GM18867 (cell line): Measurements from ENCODE around the gene RRAS.

Experiments
- ATAC-seq: cut with Tn5 transposase; IDR thresholded peaks from one replicate; pipeline ENCODE4 v1.9.1; 2021; ENCODE audit warnings: mild to moderate bottlenecking, moderate library complexity; ENCODE audit not compliant: unreplicated experiment

RRAS gene

DNA sequence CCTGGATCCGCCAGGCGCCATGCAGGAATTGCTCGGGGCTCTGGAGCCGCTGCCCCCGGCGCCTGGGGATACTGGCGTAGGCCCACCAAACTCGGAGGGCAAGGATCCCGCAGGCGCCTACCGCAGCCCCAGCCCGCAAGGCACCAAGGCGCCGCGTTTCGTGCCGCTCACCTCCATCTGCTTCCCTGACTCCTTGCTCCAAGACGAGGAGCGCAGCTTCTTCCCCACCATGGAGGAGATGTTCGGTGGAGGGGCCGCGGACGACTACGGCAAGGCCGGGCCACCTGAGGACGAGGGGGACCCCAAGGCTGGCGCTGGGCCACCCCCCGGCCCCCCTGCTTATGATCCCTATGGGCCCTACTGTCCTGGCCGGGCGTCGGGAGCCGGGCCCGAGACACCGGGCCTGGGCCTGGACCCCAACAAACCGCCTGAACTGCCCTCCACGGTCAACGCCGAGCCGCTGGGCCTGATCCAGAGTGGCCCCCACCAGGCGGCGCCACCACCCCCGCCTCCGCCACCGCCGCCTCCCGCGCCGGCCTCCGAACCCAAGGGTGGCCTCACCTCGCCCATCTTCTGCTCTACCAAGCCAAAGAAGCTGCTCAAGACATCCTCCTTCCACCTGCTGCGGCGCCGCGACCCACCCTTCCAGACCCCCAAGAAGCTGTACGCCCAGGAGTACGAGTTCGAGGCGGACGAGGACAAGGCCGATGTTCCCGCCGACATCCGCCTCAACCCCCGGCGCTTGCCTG, 42.8 kb downstream of the RRAS start:
- no peak for ATAC-seq

DNA sequence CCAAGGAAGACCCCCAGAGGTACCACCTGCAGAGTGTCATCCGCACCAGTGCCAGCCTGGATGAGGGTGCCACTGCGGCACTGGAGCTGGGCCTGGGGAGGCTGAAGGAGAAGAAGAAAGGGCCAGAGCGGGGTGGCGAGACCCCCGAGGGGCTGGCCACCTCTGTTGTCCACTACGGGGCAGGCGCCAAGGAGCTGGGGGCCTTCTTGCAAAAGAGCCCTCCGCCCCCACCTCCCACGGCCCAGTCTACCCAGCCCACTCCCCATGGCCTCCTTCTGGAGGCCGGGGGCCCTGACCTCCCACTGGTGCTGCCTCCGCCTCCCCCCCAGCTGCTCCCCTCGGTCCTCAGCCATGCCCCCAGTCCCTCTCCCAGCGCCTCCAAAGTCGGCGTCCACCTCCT, 43.5 kb downstream of the RRAS start:
- no peak for ATAC-seq

DNA sequence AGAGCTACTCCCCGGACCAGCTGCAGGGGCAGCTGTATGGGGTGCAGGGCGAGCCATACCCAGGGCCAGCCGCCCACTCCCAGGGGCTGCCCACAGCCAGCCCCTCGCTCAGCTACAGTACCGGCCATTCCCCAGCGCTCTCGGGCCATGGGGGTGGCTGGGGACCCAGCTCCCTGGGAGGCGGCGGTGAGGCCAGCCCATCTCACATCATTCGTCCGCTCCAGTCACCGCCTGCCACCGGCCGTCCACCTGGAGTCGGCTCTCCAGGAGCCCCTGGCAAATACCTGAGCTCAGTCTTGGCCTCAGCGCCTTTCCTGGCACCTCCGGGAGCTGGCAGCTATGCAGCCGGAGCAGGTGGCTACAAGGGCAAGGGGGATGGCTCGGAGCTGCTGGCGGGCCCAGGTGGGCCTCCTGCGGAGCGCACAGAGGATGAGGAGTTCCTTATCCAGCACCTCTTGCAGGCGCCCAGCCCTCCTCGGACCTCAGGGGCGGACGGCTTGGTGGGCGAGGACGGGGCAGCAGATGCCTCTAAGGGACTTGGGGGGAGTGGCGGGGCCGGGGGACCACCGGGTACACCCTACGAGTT, 44.0 kb downstream of the RRAS start:
- no peak for ATAC-seq

DNA sequence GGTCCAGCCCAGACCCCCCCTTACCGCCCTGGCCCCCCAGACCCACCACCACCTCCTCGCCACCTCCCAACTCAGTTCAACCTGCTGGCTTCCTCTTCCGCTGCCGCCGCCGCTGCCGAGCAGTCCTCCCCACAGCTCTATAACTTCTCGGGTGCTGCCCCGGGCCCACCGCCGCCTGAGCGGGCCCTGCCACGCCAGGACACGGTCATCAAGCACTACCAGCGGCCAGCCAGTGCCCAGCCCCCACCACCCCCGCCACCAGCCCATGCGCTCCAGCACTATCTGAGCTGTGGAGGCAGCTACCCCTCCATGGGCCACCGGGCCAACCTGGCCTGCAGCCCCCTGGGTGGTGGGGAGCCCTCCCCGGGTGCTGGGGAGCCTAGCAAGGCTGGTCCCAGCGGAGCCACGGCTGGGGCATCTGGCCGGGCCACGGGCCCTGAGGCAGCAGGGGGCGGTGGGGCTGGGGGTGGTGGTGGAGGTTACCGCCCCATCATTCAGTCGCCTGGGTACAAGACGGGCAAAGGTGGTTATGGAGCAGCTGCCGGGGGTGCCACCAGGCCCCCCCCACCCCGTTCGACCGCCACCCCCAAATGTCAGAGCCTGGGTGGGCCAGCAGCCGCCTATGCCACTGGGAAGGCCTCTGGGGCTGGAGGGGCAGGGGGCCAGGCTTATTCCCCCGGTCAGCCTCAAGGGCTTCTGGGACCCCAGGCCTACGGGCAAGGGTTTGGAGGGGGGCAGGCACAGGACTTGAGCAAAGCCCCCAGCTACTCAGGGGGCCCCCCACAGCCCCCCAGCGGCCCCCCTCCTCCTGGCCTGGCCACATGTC, 44.7 kb downstream of the RRAS start:
- no peak for ATAC-seq

DNA sequence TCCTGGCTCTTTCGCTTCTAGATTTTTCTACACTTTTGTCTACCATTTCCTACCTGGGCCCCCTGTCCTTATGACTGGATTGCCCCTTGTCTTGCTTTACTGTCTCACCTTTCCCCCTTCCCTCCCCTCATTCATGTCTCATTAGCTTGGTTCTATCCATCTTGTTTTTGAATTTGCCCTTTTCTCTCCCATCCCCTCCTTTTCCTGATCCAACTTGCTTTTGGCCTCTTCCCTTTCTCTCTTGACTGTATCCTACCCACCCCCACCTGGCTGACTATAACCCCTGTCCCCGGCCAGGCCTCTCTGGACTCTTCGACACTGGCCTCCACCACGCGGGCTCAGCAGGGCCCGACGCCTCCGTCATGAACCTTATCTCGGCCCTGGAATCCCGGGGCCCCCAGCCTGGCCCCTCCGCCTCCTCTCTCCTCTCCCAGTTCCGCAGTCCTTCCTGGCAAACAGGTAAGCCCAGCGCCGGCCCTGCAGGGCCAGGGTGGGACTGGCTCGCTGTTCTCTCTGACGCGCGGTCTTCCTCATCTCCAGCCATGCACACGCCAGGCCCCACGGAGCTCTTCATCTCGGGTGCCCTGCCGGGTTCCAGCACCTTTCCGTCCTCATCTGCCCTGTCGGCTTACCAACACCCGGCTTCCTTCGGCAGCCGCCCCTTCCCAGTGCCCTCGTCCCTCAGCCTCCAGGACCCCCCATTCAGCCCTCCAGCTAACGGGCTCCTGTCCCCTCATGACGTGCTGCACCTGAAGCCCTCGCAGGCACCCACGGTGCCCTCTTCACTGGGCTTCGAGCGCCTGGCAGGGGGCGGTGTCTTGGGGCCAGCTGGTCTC, 45.6 kb downstream of the RRAS start:
- ATAC-seq, result no peak

DNA sequence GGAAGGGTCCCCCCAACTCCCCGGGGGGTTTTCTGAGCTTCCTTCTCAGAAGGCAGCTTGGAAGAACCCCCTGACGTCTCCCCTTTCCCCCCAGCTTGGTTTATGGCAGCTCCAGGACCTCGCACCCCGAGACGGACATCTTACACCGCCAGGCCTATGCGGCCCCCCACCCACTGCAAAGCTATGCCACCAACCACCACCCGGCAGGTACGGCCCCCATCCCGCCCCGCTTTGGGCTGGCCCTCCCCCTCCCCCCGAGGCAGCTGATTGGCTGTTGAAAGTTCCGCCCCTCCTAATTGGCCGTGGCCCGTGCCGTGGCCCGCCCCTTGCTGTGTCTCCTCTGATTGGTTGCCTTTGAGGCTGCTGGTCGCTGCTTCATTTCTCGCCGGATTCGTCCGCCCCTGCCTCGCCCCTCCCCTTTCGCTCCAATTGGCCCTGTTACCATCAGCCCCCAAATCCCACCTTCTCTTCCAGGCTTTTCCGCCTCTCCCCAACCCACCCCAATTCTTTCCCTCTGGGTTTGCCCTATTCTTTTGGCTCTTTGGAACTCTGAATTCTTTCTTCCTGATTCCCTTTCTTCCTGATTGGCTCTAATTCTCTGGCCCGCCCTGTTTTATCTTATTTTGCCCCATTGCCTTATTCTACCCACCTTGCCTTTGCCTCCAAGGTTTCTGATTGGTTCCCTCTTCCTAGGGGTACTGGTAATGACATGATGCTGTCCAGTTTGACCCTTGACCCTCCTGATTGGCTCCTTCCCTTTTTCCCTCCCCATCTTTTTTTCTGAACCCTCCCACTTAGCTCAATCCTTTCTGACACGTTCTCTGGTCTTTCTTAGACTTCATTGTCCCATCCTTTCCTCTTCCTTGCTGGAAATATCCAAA, 46.5 kb downstream of the RRAS start:
- ATAC-seq, result peak; percentile 51

DNA sequence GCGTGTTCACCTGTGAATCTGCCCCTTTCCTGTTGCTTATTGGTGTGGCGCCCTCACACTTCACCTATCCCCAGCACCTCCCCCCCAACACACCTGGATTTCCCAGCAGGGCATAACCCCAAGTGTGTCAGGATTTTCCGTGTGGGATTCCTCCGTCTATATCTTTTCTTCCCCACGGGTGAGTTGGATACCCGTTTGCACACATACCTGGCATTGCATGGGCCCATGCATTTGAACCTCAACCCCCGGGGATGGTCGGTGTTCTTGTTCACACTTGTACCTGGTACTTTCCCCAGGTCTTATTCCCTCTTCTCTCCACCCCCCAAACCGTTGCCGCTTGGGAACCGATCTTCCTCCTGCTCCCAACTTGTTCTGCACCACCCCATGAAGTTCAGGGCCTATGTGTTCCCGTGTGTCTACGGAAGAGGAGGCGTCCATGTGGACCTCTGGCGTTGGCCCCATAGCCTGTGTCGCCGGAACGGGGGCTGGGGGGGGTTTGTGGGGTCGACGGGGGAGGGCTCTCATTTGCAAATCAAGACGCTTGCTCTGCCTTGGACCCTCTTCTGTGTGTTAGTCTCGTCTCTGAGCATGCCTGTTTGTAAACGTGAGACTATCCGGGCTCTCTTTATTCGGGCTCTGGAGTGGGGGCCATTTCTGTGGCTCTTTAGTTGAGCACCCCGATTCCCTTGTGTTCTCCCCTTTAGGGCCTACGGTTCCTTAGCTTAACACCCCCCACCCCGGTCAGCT, 47.3 kb downstream of the RRAS start:
- ATAC-seq, result no peak

DNA sequence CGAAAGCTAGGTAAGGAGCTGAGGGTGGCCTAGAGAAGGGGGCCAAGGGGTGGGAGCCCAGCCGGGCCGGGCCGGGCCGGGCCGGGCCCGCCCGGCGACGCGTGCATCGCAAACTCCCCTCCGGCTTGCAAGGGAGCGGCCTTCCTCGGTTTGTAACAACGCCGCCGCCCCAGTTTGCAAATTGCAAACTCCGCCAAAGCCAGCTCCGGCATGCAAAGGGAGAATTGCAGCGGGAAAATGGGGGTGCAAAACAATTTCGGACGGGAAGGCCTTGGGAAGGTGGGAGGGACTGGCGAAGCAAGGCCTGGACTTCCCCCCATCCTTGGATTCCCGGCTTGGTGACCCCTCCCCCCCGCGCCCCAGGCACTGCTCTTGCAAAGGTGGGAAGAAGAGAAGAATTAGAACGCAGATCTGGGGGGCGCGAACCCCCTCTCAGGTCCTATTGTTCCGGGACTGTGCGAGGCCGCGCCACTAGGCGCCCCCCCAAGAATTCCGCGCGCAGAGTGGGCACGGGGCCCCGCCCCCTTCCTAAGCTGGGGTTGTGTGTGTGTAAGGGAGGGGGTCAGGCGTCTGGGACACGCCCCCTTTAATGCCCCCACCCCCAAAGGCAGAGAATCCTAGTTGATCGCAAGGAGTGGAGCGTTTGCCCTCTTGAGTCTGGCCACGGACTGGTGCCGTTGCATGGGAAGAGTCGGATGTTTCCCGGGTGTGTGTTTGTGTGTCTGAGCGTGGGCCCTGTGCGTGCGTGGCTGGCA, 48.0 kb downstream of the RRAS start:
- no peak for ATAC-seq

DNA sequence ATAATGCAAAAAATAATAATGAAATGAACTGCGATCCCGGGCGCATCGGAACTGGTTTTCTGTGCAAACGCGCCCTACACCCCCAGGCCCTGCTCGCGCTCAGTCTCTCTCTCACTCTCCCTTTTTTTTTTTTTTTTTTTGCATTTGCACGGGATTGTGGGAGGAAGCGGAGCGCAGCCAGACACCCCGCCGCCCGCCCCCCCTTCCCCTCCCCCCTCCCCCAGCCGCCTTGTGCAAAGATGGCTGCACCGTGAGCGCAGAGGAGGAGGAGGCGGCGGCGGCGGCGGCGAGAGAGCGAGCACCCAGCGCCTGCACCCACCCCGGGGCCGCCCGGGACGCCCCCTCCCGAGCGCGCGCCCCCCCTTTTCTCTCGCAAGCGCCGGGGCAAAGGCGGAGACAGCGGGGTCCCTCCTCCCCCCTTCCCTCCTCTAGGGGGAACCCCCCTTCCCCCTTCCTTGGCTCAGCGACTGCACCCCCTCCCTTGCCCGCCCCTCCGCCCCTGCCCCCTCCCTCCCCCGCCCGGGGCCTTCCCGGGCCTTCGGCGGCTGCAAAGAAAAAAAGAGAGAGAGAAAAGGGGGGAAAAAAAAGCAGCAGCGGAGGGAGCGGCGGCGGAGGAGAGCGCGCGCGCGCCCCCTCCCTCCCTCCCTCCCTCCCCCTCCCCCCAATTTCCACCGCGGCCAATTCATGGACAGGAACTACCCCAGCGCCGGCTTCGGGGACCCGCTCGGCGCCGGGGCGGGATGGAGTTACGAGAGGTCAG, 48.8 kb downstream of the RRAS start, which contains the start of gene PRR12:
Gene PRR12 (plus strand): TSS at position 212 of the 760 bp plus-strand sequence. CDS start 473 bp downstream, at position 685.
- no peak for ATAC-seq

DNA sequence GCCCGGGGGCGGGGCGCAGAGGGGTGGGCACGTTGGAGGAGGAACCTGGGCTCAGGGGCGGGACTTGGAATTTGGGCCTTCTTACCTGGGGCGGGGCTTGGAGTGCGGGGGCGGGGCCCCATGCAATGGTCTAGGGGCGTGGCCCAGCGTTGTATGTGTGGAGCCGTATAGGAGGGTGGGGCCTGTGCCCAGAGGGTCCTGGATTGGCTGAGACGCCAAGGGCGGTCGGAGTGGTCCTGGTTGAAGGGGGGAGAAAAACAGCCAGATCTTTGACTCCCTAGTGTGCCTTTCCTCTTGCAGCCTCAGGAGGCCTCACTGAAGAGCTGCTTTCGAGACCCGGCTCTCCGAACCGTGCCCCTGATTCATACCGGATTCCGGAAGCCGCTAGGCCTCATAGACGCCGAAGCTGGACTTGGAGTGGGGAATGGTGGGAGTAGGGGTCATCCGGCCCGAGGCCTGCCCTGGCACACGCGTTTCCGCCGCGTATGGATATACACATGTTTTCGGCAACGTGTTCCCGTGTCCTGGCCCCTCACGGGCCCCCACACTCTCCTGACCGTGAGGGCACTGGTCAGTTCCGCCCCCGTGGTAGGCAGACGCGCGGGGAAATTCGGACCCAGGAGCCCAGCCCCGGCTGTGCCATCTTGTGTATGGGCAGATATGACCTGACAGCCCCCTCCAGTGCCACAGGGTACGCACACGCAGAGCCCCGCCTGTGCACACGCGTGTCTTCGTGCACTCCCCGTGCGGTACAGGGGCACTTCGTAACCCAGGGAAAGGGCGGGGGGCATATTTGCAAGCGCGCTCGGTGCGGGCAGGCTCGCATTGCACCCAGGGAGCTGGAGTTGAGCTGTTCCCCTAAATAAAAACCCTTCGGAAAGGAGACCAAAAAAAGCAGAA, 49.6 kb downstream of the RRAS start:
- ATAC-seq, result peak; percentile 59

DNA sequence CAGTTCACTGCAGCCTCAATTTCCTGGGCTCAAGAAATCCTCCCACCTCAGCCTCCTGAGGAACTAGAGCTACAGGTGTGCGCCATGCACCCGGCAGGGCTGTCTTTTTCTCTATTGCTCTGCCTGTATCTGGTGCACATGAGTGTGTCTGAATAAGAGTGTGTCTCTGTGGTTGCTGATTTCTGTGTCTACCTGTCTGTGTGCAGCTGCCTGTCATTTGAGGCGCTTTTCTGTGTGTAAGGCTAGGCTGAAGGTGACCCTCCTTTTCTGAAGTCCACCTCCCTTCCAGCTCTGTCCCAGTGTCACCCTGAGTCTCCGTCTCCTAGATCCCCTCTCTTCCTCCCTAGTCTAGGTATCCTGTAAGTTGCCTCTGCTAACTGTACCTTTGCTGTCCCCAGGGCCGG, 50.4 kb downstream of the RRAS start:
- no peak for ATAC-seq

DNA sequence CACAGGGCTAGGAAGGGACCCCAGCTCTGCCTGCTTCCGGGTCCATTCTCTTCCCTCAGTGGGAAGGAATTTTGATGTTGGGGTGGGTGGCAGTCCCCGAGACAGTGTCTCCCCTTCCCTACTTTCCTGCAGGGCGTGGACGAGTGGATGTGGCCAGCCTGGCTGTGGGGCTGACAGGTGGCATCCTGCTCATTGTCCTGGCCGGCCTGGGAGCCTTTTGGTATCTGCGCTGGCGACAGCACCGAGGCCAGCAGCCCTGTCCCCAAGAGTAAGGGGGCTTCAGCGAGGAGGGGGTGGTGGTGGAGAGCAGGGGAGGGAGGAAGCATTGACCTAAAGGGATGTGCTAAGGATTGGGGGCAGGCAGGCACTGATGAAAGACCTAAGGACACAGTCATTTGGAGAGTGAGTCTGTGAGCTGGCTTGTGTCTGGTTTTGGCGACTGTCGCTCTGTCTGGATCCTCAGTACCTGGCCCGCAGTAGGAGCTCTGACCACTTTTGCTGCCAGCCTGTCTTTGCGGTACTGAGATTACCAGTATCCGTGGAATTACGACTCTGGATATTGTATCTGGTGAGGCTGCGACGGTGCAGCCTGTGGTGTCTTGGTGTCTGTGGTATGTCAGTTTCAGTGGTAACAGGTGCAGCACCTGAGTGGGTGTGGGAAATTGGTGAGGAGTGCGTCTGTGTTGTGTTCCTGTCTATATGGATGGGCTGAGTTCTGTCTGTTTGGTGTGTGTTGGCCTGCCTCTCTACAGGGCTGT, 51.4 kb downstream of the RRAS start:
- no peak for ATAC-seq

DNA sequence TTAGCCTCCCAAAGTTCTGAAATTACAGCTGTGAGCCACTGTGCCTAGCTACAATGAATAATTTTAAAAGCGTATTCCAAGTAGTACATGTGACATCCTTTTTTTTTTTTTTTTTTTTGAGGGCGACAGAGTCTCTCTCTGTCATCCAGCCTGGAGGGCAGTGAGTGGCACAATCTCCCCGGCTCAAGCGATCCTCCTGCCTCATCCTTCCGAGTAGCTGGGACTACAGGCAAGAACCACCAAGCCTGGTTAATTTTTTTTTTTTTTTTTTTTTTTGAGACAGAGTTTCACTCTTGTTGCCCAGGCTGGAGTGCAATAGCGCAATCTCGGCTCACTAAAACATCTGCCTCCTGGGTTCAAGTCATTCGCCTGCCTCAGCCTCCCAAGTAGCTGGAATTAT, 52.7 kb downstream of the RRAS start:
- ATAC-seq, result no peak
